H7 (cell line): ENCODE measurements around the gene KATNAL1. TPM values are rescaled to one million over a fixed set of nuclear protein-coding genes. Genes with fewer than 3 reads are reported as not detected.

Experiments
- DNase-seq: peaks from one replicate; pipeline ENCODE4 v3.0.0; 2012
- H3K27me3 ChIP-seq: 2 replicates; pipeline ENCODE4 v1.6.0; 2011; ENCODE audit warnings: mild to moderate bottlenecking, low read length; ENCODE audit not compliant: control insufficient read depth, insufficient read depth
- H3K36me3 ChIP-seq: replicated peaks from 2 replicates; pipeline ENCODE4 v1.5.1; 2011; ENCODE audit warnings: low read length; ENCODE audit not compliant: control insufficient read depth, insufficient read depth
- H3K4me3 ChIP-seq: 2 replicates; pipeline ENCODE4 v1.5.1; 2011; ENCODE audit warnings: low read depth, mild to moderate bottlenecking, control low read depth, low read length, moderate library complexity; ENCODE audit not compliant: insufficient read depth
- total RNA-seq: library from RNA; depleted of rRNA; stranded (reverse); fragments of >200 nt; shearing (Covaris generic); gene quantifications from 2 replicates; pipeline ENCODE4 v1.2.3, GENCODE V29; 2014

KATNAL1 gene
- total RNA-seq, 1 experiment from 2014 or later, result 12.1 TPM

DNA sequence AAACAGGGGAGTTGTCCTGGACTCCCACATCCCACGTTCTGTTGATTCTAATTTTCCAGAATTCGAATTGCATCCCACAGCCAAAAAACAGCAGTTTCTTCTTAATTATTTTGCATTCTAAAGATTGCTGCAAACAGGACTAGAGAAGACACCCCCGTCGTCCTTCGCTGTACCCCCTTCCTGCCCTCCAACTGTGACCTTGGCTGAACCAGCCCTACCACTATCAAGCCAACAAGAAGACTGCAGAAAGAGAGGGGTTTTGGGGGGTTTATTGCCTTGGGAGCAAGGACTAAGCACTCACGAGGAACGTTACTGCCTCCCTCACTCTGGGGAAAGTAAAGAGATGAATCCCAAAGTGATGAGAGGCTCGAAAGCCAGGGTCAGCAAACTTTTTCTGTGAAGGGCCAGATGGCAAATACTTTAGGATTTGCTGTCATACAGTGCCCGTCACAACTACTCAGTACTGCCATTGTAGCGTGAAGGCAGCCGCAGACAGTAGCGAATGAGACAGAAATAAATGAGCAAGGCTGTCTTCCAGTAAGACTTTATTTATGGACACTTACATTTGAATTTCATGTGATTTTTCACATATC is 32.5 kb upstream of the KATNAL1 start:
- Histone ChIP-seq H3K36me3 (no peaks in the 10 kb centered on the region), H3K4me3 (no peak overlapping the region), H3K27me3 (no peaks in the 10 kb centered on the region)
- DNase-seq, result no peak

- no peak for DNase-seq
- Histone ChIP-seq H3K4me3 (no peak overlapping the region), H3K36me3 (no peaks in the 10 kb centered on the region), H3K27me3 (no peaks in the 10 kb centered on the region)
These were observed 31.6 kb upstream of the KATNAL1 start for GRCh38 chr13:30338952-30339351.

GRCh38 chr13:30338331-30338851 is 31.0 kb upstream of the KATNAL1 start:
- H3K4me3 ChIP-seq, result no peak overlapping the region

GRCh38 chr13:30337061-30337610 is 29.8 kb upstream of the KATNAL1 start:
- H3K36me3 ChIP-seq, result no peaks in the 10 kb centered on the region
- no peak overlapping the region for H3K4me3 ChIP-seq
- no peaks in the 10 kb centered on the region for H3K27me3 ChIP-seq
- DNase-seq, result no peak

More at GRCh38 chr13:30338331-30338851, 31.0 kb upstream of the KATNAL1 start:
- no peaks in the 10 kb centered on the region for H3K36me3 ChIP-seq
- no peaks in the 10 kb centered on the region for H3K27me3 ChIP-seq
- no peak for DNase-seq

- DNase-seq, result peak; percentile 58
- H3K27me3 ChIP-seq, result no peaks in the 10 kb centered on the region
- H3K36me3 ChIP-seq, result no peaks in the 10 kb centered on the region
- H3K4me3 ChIP-seq, result no peak overlapping the region
These were observed 27.5 kb upstream of the KATNAL1 start for GRCh38 chr13:30334663-30335386.

- Histone ChIP-seq H3K4me3 (no peak overlapping the region), H3K27me3 (no peaks in the 10 kb centered on the region), H3K36me3 (no peaks in the 10 kb centered on the region)
- DNase-seq, result no peak
These were observed 26.3 kb upstream of the KATNAL1 start for GRCh38 chr13:30333616-30334015.

- Histone ChIP-seq H3K36me3 (no peaks in the 10 kb centered on the region), H3K27me3 (no peaks in the 10 kb centered on the region), H3K4me3 (no peak overlapping the region)
- DNase-seq, result no peak
These were observed 25.2 kb upstream of the KATNAL1 start for GRCh38 chr13:30332456-30333143.

- Histone ChIP-seq H3K27me3 (no peaks in the 10 kb centered on the region), H3K36me3 (no peaks in the 10 kb centered on the region), H3K4me3 (no peak overlapping the region)
- DNase-seq, result no peak
These were observed 24.0 kb upstream of the KATNAL1 start for GRCh38 chr13:30331331-30331771.

GRCh38 chr13:30329009-30329585 is 21.7 kb upstream of the KATNAL1 start:
- Histone ChIP-seq H3K36me3 (no peaks in the 10 kb centered on the region), H3K27me3 (no peaks in the 10 kb centered on the region), H3K4me3 (no peak overlapping the region)
- no peak for DNase-seq

- no peak for DNase-seq
- Histone ChIP-seq H3K27me3 (no peaks in the 10 kb centered on the region), H3K4me3 (no peak overlapping the region), H3K36me3 (no peaks in the 10 kb centered on the region)
These were observed 18.3 kb upstream of the KATNAL1 start for GRCh38 chr13:30325668-30326067.

GRCh38 chr13:30323524-30323923 is 16.2 kb upstream of the KATNAL1 start:
- no peak for DNase-seq
- Histone ChIP-seq H3K27me3 (no peaks in the 10 kb centered on the region), H3K36me3 (no peaks in the 10 kb centered on the region), H3K4me3 (no peak overlapping the region)

- Histone ChIP-seq H3K4me3 (no peak overlapping the region), H3K27me3 (no peaks in the 10 kb centered on the region), H3K36me3 (no peaks in the 10 kb centered on the region)
- DNase-seq, result no peak
These were observed 15.1 kb upstream of the KATNAL1 start for GRCh38 chr13:30322428-30322827.

DNA sequence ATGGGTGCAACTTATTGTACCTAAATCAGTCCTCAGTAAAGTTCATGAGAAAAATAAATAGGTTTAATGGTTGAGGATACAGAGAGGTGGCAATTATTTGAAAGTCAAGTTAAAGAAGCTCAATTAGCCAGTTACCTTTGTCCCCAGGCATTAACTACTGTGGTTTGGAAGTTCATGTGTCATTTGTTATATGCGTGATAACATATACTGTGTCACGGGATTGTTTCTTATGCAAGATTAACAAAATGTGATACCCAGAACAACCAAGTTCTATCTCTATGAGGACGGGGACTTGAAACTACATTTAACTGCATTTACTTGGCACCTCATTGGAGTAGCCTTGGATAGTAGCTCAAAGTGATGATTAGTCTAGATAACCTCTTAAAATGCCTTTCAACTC is 13.9 kb upstream of the KATNAL1 start:
- no peak overlapping the region for H3K4me3 ChIP-seq
- DNase-seq, result no peak
- no peaks in the 10 kb centered on the region for H3K36me3 ChIP-seq
- no peaks in the 10 kb centered on the region for H3K27me3 ChIP-seq

GRCh38 chr13:30319655-30320054 is 12.3 kb upstream of the KATNAL1 start:
- H3K36me3 ChIP-seq, result no peaks in the 10 kb centered on the region

More at GRCh38 chr13:30319655-30320054, 12.3 kb upstream of the KATNAL1 start:
- Histone ChIP-seq H3K4me3 (no peak overlapping the region), H3K27me3 (no peaks in the 10 kb centered on the region)
- DNase-seq, result no peak
